Suppressor macrophage treated with lipopolysaccharide for 4 hours (primary cell): ENCODE results near the gene PKP3.

Source experiments
- DNase-seq: peaks from one replicate; pipeline ENCODE4 v3.0.0-alpha.2; 2020

The PKP3 gene

DNA sequence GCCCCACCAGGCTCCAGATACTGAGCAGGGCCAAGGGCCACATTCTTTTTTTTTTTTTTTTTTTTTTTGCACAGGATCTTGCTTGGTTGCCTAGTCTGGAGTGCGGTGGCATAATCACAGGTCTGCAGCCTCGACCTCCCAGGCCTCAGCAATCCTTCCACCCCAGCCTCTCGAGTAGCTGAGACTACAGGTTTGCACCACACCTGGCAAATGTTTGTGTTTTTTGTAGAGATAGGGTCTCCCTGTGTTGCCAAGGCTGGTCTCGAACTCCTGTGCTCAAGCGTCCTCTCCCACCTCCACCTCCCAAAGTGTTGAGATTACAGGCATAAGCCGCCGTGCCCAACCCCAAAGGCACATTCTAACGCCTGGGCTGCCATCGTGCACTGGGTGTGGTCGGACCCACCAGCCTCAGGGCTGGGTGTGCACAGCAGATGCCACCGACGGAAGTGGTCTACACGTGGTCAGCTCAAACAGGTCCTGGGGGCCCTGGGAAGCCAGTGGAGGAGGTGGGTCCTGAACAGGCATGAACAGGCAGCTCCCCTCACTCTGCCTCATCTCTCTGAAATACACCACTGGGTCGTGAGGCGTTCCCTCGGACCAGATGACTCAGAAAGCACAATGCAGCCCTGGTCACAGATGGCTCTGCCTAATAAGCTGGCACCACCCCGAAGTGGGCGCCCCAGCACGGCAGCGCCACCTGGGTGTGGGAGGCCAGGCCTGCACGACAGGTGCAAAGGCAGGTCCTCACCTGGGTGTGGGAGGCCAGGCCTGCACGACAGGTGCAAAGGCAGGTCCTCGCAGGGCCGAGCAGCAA, 29.9 kb upstream of the PKP3 start:
- DNase-seq = peak; percentile 7

DNA sequence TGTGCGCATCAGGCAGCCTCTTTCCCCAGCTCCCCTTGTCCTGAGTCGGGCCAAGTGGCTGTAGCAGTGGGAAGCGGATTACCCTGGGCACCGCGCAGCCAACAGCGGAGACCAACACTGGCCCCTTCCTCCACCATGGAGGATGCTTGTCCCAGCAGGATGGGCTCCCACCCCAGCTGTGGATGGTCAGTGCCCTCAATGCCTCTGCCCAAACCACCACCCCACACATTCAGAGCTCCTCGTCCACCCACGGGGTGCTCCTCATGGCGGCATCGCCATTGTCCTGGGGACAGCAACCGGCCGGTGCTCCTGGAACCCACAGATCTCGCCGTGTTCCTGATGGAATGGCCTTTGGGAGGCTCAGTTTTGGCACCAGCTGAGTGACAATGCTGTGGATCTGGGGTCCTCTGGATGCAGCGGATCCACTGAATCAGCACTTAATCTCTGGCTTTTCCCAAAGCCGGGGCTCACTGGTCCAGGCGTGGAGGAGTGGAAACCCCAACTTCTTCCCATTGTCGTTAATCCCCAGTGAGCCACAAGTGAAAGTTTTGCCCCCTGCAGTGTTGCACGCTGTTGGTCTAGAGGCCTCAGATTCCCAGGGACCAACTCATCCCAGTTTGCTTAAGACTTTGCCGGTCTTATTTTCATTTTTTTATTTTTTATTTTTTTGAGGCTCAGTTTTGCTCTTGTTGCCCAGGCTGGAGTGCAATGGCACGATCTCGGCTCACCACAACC, 28.9 kb upstream of the PKP3 start:
- DNase-seq = no peak

DNA sequence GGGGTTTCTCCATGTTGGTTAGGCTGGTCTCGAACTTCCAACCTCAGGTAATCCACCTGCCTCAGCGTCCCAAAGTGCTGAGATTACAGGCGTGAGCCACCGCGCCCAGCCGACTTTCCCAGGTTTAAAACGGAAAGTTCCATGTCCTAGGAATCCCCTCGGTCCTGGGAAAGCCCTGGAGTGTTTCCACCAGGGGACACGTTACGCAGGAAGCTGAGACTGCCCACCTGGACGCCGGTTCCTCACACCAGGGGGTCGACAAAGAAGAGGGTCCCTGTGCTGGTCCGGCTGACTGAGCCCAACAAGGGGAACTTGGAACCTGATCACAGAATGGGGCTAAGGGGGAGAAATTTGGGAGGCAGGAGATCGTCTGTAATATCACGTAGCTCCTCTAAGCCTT, 28.2 kb upstream of the PKP3 start:
- no peak for DNase-seq

DNA sequence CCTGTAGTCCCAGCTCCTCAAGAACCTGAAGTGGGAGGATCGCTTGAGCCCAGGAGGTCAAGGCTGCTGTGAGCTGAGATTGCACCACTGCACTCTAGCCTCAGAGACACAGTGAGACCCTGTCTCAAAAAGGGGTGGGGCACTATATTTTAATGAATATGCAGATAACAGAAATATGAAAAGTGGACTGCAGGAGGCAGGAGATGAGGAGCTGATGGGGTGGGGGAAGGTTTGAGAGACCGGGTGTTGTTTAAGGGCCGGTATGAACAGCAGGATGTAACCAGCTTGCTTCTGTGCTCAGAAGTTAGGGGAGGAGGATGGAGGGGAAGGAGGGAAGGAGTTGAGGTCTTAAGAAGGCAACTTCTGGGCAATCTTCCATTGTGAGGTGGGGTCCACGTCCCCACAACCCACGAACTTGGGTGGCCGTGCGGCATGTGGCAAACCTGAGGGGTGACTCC, 26.0 kb upstream of the PKP3 start:
- no peak for DNase-seq

DNA sequence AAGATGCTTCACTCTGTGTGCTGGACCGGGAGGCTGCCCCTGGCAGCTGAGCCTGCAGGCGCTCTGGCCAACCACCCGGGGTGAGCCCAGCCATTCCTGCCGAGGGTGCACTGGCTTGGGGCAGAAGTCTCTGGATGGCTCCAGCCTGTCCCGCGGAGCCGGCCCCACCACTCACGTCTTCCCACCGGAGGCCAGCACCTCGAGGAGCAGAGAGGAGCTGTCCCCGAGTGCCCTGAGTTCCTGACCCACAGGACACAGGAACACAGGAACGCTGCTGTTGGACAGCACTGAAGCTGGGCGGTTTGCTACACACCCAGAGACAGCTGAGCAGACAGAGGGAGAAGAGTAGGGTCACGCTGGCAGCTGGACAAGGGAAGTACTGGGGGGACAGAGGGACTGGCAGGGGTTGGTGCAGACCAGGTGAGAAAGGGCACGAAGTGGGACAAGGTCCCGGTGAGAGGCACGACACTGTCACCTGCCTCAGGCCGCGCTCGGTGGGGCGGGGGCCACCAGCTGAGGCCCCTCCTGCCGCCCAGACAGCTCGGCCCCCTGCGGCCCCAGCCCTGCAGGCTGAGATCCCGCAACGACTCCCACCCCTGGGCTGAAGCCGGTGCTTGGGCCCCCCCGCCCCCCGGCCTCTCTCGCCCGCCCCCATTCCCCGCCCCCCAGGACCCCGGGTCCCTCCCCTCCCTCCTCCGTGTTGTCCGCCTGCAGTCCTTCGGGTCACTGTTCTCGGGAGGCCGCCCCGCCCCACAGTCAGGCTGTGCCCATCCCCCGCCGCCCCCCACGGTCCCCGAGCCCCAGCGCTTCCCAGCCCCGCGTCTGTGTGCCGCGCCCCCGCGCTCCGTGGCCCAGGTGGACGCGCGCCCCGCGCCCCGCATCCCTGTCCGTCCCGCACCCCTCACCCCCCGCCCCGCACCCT, 25.3 kb upstream of the PKP3 start:
- DNase-seq = no peak

DNA sequence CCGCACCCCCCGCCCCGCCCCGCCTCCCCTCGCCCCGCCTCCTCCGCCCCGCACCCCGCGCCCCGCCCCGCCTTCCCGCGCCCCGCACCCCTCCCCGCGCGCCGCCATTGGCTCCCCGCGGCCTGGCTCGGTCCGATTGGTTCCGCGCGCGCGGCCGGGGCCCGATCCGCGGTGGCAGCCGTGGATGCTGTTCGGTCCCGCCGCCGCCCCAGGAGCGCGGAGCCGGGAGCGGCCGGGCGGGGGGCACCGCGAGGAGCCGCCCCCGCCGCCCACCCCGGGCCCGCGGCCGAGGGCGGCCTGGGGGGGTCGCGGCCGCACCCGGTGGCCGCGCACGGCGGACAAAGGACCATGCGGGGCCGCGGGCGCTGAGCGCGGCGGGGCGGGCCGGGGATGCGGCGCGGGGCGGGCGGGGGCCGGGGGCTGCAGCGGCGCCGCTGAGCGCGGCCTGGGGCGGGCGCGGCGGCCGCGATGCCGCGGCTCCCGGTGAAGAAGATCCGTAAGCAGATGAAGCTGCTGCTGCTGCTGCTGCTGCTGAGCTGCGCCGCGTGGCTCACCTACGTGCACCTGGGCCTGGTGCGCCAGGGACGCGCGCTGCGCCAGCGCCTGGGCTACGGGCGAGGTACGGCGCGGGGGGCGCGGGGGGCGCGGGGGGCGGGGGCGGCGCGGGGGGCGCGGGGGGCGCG, 24.5 kb upstream of the PKP3 start, which contains the start of gene B4GALNT4:
Gene B4GALNT4, plus strand, starts transcription at position 164 of the 683 bp plus-strand sequence. Its CDS starts 305 bp downstream, at position 469.
- DNase-seq = no peak

DNA sequence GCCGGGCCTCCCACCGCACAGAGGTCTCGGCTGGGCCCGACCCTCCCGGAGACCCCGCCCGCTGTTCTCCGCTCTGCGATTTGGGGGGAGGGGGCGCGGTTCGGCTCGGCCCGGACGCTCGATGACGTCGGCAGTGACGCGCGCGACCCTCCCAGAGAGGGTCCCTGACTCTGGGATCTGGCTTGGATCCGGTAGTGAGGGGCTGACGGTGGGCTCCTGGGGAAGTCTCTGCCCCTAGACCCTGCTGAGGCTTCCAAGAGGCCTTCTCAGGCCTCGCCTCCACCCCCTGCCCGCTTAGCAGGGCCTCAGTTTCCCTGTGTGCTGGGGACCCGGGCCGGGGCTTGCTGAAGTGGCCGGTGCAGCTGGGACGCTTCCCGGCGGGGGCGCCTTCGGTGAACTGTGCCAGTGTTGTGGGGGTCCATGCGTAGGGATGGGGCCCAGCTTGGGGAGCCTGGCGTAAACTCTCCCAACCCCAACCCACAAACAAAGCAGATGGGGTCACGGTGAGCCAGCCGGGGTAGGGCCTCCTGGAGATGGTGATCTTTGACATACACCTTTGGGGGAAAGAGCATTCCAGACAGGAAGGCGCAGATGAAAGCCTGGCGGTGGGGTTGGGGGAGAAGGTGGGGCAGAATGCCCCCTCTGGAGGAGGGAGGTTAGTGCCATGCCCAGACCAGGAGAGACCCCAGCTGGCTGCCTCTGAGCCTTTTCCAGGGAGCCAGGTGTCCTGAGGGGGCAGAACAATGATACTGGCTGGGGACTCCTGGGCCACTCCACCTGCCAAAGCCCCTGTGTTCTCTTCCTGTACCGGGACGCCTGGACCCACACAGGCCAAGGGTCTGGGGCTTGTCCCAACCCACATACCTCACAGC, 23.7 kb upstream of the PKP3 start:
- no peak for DNase-seq

DNA sequence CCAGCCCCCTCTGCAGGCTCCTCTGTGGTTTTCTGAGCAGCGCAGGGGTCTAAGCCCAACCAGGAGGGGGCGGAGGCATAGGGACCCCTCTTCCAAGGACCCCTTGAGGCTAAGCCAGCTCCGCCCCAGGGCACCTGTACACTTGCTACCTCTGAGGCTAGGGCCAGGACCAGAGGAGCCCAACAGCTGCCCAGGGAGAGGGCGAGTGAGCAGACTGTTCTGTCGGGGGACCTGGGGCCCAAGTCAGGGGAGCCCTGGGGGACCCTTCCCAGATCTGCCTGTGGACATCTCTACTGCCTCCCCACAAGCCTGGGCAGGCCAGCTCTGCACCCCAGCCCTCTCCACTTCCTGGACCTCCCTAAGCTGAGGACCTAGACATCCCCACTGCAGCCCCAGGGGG, 23.0 kb upstream of the PKP3 start:
- DNase-seq = no peak

DNA sequence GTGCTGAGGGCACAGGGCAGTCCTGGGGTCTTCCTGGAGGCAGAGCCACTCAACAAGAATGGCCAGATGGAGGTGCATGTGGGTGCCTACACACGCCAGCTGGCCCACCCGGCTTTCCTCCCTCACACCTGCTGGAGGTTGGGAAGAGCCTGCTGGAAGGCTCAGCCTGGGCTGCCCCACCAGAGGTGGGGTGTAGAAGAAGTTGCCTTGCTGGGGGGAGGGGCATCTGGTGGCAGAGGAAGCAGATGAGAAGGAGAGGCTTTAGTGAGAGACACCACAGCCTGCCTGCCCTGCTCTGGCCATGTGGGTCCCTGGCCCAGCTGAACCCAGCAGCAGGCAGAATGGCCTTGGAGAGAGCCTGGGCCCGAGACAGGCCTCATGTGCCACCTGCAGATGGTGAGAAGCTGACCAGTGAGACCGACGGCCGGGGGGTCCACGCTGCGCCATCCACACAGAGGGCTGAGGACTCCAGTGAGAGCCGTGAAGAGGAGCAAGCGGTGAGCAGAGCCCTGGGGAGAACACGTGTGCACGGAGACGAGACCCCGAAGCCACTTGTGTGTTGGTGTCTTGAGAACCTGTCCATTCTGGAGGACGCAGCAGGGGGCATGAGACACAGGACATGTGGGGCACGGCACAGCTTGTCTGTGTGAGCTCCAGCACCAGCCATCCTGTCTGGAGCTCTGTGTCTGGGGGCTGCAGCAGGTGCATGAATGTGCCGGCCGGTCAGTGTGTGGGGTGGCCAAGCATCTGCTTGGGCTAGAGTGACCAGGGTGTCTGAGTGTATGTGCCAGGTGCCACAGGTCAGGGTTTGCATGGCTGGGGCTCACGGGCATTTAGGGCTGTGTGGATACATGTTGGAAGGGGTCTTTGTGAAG, 22.1 kb upstream of the PKP3 start:
- no peak for DNase-seq

DNA sequence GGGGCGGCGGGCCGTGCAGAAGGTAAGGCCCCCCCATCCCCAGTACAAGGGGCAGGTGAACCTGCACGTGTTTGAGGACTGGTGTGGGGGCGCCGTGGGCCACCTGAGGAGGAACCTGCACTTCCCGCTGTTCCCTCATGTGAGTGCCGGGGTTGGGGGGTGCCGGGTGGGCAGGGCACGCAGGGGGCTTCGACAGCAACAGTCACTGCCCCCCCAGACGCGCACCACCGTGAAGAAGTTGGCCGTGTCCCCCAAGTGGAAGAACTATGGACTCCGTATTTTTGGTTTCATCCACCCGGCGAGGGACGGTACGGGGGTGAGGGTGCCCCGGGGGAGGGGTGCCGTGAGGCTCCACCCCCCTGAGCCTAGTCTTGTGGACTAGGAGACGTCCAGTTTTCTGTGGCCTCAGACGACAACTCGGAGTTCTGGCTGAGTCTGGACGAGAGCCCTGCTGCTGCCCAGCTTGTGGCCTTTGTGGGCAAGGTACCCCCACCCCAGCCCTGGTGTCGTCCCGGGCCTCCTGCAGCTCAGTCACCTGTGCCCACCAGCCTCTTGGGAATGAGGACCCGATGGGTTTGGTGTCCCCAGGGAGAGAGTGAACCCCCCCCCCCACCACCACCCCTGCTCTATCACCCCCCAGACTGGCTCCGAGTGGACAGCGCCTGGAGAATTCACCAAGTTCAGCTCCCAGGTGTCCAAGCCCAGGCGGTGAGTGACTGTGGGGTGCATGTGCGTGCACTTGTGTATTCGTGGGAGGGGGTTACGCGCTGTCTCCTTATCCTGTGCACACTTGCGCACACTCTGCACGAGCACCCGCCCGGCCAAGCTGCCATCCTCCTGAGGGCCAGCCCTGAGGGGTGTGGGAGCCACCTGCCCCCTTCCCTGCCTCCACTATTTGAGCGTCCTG, 20.9 kb upstream of the PKP3 start:
- DNase-seq = no peak

DNA sequence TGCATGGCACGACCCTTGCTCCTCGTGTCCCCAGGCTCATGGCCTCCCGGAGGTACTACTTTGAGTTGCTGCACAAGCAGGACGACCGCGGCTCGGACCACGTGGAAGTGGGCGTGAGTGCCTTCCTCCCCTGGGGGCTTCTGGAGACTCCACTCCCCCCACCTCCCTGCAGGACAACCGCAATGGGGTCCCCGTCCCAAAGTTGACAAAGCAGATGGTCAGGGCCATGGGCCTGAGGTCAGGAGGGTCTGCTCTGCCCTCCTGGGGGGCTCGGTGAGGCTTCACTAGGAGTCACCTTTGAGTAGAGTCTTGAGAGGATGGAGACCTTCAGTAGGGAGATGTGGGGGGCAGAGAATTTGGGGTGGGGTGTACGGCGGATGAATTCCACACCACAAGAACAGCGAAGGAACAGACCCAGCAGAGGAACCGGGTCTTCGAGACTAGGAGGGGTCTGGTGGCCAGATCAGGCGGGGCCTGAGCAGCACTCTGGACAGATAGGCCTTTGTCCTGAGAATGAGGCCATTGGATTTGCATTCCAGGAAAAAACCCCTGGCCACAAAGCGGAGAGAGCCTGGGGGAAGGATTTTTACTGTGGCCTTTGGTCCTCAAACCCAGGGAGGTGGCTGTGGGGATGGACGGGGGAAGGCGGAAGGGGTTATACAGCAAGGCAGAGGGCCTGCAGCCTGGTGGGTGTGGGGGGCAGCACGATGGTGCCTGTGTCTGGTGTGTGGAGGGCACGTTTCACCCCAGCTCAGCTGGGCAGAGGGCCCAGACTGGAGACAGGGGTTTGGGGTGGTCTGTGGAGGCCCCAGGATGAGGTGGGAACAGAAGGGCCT, 20.1 kb upstream of the PKP3 start:
- DNase-seq = no peak

DNA sequence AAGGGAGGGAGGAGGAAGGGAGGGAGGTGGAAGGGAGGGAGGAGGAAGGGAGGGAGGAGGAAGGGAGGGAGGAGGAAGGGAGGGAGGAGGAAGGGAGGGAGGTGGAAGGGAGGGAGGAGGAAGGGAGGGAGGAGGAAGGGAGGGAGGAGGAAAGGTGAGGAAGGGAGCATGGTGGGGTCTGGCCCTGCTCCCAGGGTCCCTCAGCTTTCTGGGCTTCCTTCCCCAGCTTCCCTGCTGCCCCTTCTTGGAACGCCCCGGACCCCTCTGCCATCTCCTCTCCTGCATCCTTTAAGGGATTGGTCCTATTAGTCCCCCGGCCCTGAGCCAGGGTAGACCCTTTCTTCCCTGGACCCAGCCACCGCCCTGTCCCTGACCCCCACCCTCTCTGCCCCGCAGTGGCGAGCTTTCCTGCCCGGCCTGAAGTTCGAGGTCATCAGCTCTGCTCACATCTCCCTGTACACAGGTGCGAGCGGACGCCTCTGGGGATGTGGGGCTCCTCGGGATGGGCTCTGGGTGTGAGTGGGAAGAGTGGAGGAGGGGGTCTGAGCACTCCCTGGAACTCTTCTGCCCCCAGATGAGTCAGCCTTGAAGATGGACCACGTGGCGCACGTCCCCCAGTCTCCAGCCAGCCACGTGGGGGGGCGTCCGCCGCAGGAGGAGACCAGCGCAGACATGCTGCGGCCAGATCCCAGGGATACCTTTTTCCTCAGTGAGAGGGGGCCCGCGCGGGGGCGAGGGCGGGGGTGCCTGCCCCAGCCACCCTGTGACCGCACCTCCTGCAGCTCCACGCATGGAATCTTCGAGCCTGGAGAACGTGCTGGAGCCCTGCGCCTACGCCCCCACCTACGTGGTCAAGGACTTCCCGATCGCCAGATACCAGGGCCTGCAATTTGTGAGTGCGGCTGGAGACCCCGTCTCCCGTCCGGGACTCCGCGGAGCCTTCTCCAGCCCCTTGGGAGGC, 18.7 kb upstream of the PKP3 start:
- no peak for DNase-seq

DNA sequence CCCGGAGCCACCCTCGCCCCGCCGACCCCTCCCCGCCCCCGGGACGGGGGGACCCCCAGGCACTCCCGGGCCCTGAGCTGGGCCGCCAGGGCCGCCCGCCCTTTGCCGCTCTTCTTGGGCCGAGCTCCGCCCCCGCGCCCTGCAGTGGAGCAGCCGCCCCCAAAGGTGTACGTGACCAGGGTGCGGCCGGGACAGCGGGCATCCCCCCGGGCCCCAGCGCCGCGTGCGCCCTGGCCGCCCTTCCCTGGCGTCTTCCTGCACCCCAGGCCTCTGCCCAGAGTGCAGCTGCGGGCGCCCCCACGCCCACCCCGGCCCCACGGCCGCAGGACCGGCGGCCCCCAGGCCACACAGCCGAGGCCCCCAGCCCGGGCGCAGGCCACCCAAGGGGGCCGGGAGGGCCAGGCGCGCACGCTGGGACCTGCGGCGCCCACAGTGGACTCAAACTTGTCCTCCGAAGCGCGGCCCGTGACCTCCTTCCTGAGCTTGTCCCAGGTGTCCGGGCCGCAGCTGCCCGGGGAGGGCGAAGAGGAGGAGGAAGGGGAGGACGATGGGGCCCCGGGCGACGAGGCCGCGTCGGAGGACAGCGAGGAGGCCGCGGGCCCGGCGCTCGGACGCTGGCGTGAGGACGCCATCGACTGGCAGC, 17.4 kb upstream of the PKP3 start:
- no peak for DNase-seq

DNA sequence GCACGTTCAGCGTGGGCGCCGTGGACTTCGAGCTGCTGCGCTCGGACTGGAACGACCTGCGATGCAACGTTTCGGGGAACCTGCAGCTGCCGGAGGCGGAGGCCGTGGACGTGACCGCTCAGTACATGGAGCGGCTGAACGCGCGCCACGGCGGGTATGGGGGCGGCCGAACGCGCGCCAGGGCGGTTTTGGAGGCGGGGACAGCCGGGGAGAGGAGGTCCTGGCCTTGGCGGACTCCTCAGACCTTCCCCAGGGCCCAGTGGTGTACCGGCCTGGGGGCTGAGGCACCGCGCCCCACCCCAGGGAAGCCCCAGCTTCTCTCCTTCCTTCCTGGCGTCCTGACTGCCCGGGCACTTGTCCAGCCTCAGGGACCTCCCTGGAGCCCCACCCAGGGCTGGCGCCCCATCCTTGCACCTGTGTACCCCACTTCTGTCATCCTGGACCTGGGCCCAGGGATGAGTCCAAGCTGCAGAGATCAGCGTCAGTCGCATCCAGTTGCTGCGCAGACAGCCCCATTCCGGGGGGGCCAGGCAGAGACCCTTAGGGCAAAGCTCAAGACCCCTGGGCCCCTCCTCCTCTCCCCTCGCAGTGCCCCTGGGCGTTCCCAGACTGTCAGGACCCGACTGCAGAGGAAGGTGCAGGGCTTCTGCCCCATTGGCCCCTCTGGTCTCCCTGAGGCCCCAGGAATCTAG, 16.7 kb upstream of the PKP3 start:
- DNase-seq = no peak

DNA sequence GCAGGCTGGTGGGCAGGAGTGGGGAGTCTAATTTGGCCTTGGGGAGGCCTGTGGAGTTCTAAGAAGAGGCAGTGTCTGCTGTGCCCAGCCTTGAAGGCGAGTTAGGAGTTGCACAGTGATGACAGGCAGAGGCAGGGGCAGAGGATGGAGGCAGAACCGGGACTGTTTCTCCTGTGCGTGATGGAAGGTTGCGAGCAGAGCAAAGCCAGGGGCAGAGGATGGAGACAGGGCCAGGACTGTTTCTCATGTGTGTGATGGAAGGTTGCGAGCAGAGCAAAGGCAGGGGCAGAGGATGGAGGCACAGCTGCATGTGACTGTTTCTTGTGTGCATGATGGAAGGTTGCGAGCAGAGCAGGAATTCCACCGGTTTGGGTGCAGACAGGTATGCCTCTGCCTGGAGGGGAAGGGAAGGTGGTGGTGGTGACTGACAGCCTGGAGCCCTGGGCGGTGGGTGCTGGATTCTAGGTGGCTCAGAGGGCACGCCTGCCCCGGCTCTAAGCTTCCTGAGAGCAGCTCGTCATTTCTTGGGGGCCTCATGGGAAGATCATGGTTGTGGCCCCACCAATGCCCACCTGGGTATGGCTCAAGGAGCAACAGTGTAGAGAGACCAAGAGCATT, 16.0 kb upstream of the PKP3 start:
- no peak for DNase-seq
